ENCODE measurements around the gene P3H3.

Gene P3H3

DNA sequence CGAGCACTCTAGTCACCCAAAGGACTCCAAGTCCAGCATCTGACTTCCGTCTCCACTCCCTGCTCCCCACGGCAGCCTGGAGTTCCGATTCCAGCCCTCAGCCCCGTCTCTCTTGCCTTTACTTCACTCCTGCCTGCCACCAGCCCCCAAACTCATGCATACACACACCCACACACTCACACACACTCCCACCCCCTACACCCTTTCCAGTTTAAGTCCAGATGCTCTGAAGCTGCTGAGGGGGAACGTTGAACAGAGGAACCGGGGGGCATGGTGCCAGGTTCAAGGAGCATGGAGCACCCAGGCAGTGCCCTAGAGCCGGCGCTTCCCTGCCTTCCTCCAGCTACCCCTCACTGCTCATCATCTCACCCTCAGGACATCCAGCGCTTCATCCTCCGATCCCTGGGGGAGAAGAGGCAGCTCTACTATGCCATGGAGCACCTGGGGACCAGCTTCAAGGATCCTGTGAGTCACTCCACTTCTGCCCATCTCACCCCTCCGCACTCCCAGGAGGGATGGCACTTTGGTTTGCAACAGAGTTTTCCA, 3.3 kb downstream of the P3H3 start:
- no peak for TF ChIP-seq CTCF (IDR thresholded peaks at IDR 0.05; ENCODE audit: extremely low read depth, missing control alignments)
- no peak for DNase-seq (ENCODE audit: low spot score)

DNA sequence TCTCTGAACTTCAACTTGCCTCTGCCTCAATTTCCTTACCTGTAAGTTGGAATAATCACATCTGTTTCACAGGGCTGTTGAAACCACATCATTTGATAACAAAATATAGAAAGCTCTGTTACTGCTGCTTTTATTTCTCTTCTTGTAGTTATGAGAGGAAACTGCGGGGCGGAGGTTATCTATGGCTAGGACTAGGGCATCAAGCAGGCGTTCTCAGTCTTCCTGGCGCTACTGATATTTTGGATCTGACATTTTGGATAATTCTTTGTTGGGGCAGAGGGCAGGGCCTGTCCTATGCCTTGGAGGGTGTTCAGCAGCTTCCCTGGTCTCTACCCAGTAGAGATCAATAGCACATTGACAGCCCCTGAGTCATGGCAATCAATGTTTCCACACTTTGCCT, 3.9 kb downstream of the P3H3 start:
- TF ChIP-seq CTCF (IDR thresholded peaks at IDR 0.05; ENCODE audit: extremely low read depth, missing control alignments): no peak
- no peak for DNase-seq (ENCODE audit: low spot score)

GRCh38 chr12:6833189-6833890, 5.1 kb downstream of the P3H3 start:
- DNase-seq (ENCODE audit: low spot score): no peak
- TF ChIP-seq CTCF (IDR thresholded peaks at IDR 0.05; ENCODE audit: extremely low read depth, missing control alignments): no peak

GRCh38 chr12:6834254-6834653, 6.0 kb downstream of the P3H3 start:
- no peak for DNase-seq (ENCODE audit: low spot score)
- no peak for TF ChIP-seq CTCF (IDR thresholded peaks at IDR 0.05; ENCODE audit: extremely low read depth, missing control alignments)

DNA sequence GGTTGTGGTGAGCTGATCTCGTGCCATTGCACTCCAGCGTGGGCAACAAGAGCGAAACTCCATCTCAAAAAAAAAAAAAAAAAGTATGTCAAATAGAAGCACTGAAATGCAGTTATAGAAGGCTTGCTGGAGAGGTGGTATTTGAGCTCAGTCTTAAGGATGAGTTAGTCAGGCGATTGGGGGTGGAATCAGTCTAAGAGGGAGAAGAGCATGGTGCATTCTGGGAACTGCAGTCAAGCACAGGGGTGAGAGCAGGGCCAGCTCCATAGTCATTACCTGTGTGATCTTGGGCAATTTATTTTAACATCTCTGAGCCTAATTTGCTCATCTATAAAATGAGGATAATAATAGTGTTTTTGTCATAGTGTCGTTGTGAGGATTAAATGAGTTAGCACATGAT, 6.7 kb downstream of the P3H3 start:
- DNase-seq (ENCODE audit: low spot score): no peak
- TF ChIP-seq CTCF (IDR thresholded peaks at IDR 0.05; ENCODE audit: extremely low read depth, missing control alignments): no peak

DNA sequence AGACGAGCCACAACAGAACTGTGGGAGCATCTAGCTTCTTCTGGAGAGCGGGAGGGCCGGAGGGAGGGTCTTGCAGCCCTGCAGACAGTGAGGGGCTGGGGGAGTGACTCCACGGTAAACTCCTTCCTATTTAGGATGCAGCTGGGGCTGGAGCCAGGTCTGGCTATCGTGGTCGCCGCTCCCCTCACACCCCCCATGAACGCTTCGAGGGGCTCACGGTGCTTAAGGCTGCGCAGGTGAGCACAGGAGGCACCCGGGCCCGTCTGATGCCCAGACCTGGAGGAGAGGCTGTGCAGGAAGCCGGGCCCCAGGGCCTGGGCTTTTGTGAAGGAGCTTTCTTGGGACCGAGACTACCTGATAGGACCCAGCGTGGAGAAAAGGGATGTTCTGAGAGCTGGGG, 8.6 kb downstream of the P3H3 start:
- DNase-seq (ENCODE audit: low spot score): no peak
- TF ChIP-seq CTCF (IDR thresholded peaks at IDR 0.05; ENCODE audit: extremely low read depth, missing control alignments): no peak

DNA sequence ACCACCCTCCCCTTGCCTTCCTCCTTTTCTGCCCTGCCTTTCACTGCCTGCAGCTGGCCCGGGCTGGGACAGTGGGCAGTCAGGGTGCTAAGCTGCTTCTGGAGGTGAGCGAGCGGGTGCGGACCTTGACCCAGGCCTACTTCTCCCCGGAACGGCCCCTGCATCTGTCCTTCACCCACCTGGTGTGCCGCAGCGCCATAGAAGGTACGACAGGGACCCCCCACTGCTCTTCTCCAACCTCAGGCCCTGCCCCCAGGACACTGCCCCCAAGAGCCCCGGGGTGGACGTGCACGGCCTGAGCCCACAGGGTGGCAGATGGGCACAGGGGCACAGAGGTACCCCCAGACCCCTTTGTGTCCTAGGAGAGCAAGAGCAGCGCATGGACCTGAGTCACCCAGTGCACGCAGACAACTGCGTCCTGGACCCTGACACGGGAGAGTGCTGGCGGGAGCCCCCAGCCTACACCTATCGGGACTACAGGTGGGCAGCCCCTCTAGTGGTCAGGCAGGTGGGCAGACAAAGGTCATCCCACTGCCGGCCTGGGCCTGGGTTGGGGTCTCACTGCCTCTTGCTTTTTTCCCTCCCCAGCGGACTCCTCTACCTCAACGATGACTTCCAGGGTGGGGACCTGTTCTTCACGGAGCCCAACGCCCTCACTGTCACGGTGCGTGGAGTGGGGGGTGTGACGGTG, 9.3 kb downstream of the P3H3 start:
- no peak for DNase-seq (ENCODE audit: low spot score)
- TF ChIP-seq CTCF (IDR thresholded peaks at IDR 0.05; ENCODE audit: extremely low read depth, missing control alignments): no peak

Measured in GM20000 (cell line).